ENCODE data around the gene NR5A1. TPM values are rescaled to one million over a fixed set of nuclear protein-coding genes. Genes with fewer than 3 reads are reported as not detected.

Gene NR5A1
- total and polyA plus RNA-seq, 10 of the 15 experiments (the other 5 are each of a cell fraction or from before 2014, with no cell fraction given) = 0.06 to 0.24 (median 0.08) TPM; not detected in 5

DNA sequence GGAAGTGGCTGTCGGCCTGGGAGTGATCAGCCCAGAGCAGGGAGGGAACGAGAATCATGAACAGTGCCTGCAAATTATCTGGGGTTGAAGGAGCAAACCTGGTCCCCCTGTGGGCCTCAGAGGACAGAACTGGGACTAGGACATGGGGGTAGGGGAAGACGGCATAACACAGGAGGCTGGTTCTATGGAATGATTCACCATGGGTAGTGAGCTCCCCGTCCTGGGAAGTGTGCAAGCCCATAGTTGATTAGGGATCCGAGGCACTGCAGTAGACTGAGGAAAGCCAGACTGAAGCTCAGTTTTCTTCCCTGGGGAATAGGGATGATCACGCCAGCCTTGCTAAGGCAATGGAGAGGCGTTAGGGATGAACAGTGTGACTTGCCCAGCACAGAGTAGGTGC is 51.4 kb downstream of the NR5A1 start:
- CTCF ChIA-PET = interaction anchor here (1.0 kb wide), 1 partner anchor 84 kb away, joined by 3 read pairs; no protein-coding TSS in a partner anchor
- WGBS (ENCODE audit: insufficient coverage, insufficient replicate concordance, low lambda C conversion rate, missing lambda C conversion rate) = 11% methylated on average over 7 of the region's 7 CpGs
- Histone ChIP-seq H2AFZ (ENCODE audit: control insufficient read depth, low read depth, low read length) (no peak overlapping the region), H3K27me3 (replicated peaks in 1 of 2; ENCODE audit: control insufficient read depth in 2 of 2, insufficient read depth in 2 of 2, low read length in 1 of 2) (peaks cover 5 to 8% of the 10 kb centered on the region in 2 experiments; a peak in 3 of 4 replicates), H3K4me2 (ENCODE audit: control insufficient read depth, insufficient read depth) (no peak overlapping the region), H3K9me3 (replicated peaks; ENCODE audit: control insufficient read depth, insufficient read depth, low read length) (no peaks in the 10 kb centered on the region), H3K36me3 (ENCODE audit: control insufficient read depth in 2 of 2, insufficient read depth in 2 of 2, low read length in 1 of 2) (no peaks in the 10 kb centered on the region), H3K4me1 (ENCODE audit: control insufficient read depth, insufficient read depth, low read length) (no peaks in the 10 kb centered on the region), H3K9ac (ENCODE audit: control insufficient read depth, insufficient read depth, low read length) (no peak overlapping the region), H3K4me3 (no peak overlapping the region), H3K79me2 (ENCODE audit: control insufficient read depth, insufficient read depth, low read length) (no peaks in the 10 kb centered on the region), H3K27ac (ENCODE audit: control insufficient read depth, insufficient read depth) (no peak overlapping the region), H4K20me1 (ENCODE audit: control insufficient read depth, insufficient read depth) (no peaks in the 10 kb centered on the region)
- ATAC-seq (no peak), FAIRE-seq (no peak), DNase-seq (ENCODE audit: low read depth, low spot score) (no peak)
- RAD21 ChIA-PET (ENCODE audit: unreplicated experiment) = no interaction called here
- SMC1A ChIA-PET (ENCODE audit: uncharacterized antibody, unreplicated experiment) = interaction anchor here (0.9 kb wide), 1 partner anchor 8 kb away, joined by 3 read pairs; no protein-coding TSS in a partner anchor
- TF ChIP-seq ASH2L (IDR thresholded peaks at IDR 0.05; ENCODE audit: borderline replicate concordance, low read depth) (no peak), BMI1 (IDR thresholded peaks at IDR 0.05; ENCODE audit: borderline replicate concordance) (no peak), EZH2 (IDR thresholded peaks at IDR 0.05; ENCODE audit: borderline replicate concordance, control insufficient read depth, low read depth, low read length) (no peak), TCF3 (IDR thresholded peaks at IDR 0.05; ENCODE audit: borderline replicate concordance, insufficient read depth, low read depth, low read length) (no peak), KLF5 (IDR thresholded peaks at IDR 0.05; ENCODE audit: partially characterized antibody) (no peak)
- TF ChIP-seq, protein P1, sequence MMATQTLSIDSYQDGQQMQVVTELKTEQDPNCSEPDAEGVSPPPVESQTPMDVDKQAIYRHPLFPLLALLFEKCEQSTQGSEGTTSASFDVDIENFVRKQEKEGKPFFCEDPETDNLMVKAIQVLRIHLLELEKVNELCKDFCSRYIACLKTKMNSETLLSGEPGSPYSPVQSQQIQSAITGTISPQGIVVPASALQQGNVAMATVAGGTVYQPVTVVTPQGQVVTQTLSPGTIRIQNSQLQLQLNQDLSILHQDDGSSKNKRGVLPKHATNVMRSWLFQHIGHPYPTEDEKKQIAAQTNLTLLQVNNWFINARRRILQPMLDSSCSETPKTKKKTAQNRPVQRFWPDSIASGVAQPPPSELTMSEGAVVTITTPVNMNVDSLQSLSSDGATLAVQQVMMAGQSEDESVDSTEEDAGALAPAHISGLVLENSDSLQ (IDR thresholded peaks at IDR 0.05) = no peak
- POLR2A ChIA-PET = no interaction called here
- in situ Hi-C loops (cut with MboI) (no loop called here), intact Hi-C loops (cut with micrococcal nuclease; ENCODE audit: unreplicated experiment) (no loop called here)
- BruUV-seq (replicated peaks) = no TSS peak
